Loucy (cell line): ENCODE results near the gene ANKRD13B.

Experiments used
- H2AFZ ChIP-seq: fragments of 200-600 bp; sonication (generic); 2 replicates; pipeline ENCODE4 v1.6.0; 2016; ENCODE audit warnings: antibody characterized with exemption, mild to moderate bottlenecking, low read length, moderate library complexity
- H3F3A ChIP-seq: fragments of 200-600 bp; 2 replicates; pipeline ENCODE4 v1.6.0; 2016; ENCODE audit warnings: antibody characterized with exemption, low read depth, mild to moderate bottlenecking
- H3K27me3 ChIP-seq: fragments of 200-600 bp; sonication (generic); 2 replicates; pipeline ENCODE4 v1.6.1; 2014; ENCODE audit warnings: low read length, mild to moderate bottlenecking; ENCODE audit not compliant: insufficient read depth, poor library complexity, severe bottlenecking
- H3K36me3 ChIP-seq: fragments of 200-600 bp; sonication (generic); 2 replicates; pipeline ENCODE4 v1.6.1; 2016; ENCODE audit warnings: low read length; ENCODE audit not compliant: insufficient read depth
- H3K4me1 ChIP-seq: fragments of 200-600 bp; sonication (generic); 2 replicates; pipeline ENCODE4 v1.5.1; 2014; ENCODE audit warnings: low read length, mild to moderate bottlenecking; ENCODE audit not compliant: insufficient read depth, poor library complexity, severe bottlenecking
- H3K4me2 ChIP-seq: fragments of 200-600 bp; sonication (generic); 2 replicates; pipeline ENCODE4 v1.6.0; 2014; ENCODE audit warnings: antibody characterized with exemption, low read length, low read depth, mild to moderate bottlenecking; ENCODE audit not compliant: poor library complexity, severe bottlenecking
- H3K4me3 ChIP-seq: fragments of 200-600 bp; sonication (generic); 2 replicates; pipeline ENCODE4 v1.5.1; 2014; ENCODE audit warnings: low read length, mild to moderate bottlenecking, mixed read lengths; ENCODE audit not compliant: poor library complexity, severe bottlenecking
- H3K79me2 ChIP-seq: fragments of 200-600 bp; sonication (generic); 2 replicates; pipeline ENCODE4 v1.6.1; 2014; ENCODE audit warnings: low read length; ENCODE audit not compliant: insufficient read depth
- H3K9ac ChIP-seq: fragments of 200-600 bp; sonication (generic); 2 replicates; pipeline ENCODE4 v1.6.0; 2014; ENCODE audit warnings: mild to moderate bottlenecking, low read depth, low read length, moderate library complexity; ENCODE audit not compliant: poor library complexity, severe bottlenecking
- H3K9me2 ChIP-seq: fragments of 200-600 bp; sonication (generic); replicated peaks from 2 replicates; pipeline ENCODE4 v1.6.1; 2016; ENCODE audit warnings: low read depth, low read length, mixed read lengths
- H3K9me3 ChIP-seq: fragments of 200-600 bp; sonication (generic); 2 replicates; pipeline ENCODE4 v1.6.1; 2014; ENCODE audit warnings: mild to moderate bottlenecking, antibody characterized with exemption, low read length, low read depth; ENCODE audit not compliant: insufficient read depth
- H4K20me1 ChIP-seq: fragments of 200-600 bp; sonication (generic); 2 replicates; pipeline ENCODE4 v1.6.0; 2014; ENCODE audit warnings: antibody characterized with exemption, low read length, mild to moderate bottlenecking; ENCODE audit not compliant: insufficient read depth, poor library complexity, severe bottlenecking
- CTCF ChIP-seq: fragments of 200-600 bp; sonication (generic); conservative IDR thresholded peaks from 2 replicates; pipeline ENCODE4 v1.5.1; 2014; ENCODE audit warnings: mild to moderate bottlenecking, antibody characterized with exemption, low read length
- EZH2phosphoT487 ChIP-seq: fragments of 200-600 bp; IDR thresholded peaks from 2 replicates; pipeline ENCODE4 v1.6.1; 2018; ENCODE audit warnings: antibody characterized with exemption, mild to moderate bottlenecking, moderate library complexity, borderline replicate concordance

Gene ANKRD13B

GRCh38 chr17:29597361-29598172, 4.6 kb downstream of the ANKRD13B start:
- no peak overlapping the region for H3K9ac ChIP-seq
- no peaks in the 10 kb centered on the region for H3K36me3 ChIP-seq
- H3K4me2 ChIP-seq = no peak overlapping the region
- TF ChIP-seq CTCF = no peak
- no peak for TF ChIP-seq EZH2phosphoT487
- no peaks in the 10 kb centered on the region for H3K27me3 ChIP-seq
- no peaks in the 10 kb centered on the region for H3K9me3 ChIP-seq
- H3K4me1 ChIP-seq = peaks cover 7% of the 10 kb centered on the region
- H3K9me2 ChIP-seq = no peaks in the 10 kb centered on the region
- no peak overlapping the region for H2AFZ ChIP-seq
- H4K20me1 ChIP-seq = no peaks in the 10 kb centered on the region
- no peak overlapping the region for H3K4me3 ChIP-seq
- no peaks in the 10 kb centered on the region for H3F3A ChIP-seq
- H3K79me2 ChIP-seq = no peaks in the 10 kb centered on the region

- no peaks in the 10 kb centered on the region for H3K9me3 ChIP-seq
- no peak overlapping the region for H3K4me3 ChIP-seq
- H3K9me2 ChIP-seq = no peaks in the 10 kb centered on the region
- no peaks in the 10 kb centered on the region for H3K4me1 ChIP-seq
- H3F3A ChIP-seq = no peaks in the 10 kb centered on the region
- no peak overlapping the region for H3K9ac ChIP-seq
- no peaks in the 10 kb centered on the region for H3K36me3 ChIP-seq
- no peak for TF ChIP-seq EZH2phosphoT487
- H3K27me3 ChIP-seq = no peaks in the 10 kb centered on the region
- no peak overlapping the region for H2AFZ ChIP-seq
- no peaks in the 10 kb centered on the region for H3K79me2 ChIP-seq
- H4K20me1 ChIP-seq = no peaks in the 10 kb centered on the region
- no peak overlapping the region for H3K4me2 ChIP-seq
Measured at GRCh38 chr17:29603109-29603674, 10.3 kb downstream of the ANKRD13B start.

- Histone ChIP-seq H4K20me1 (no peaks in the 10 kb centered on the region), H3K9me3 (no peaks in the 10 kb centered on the region), H3K79me2 (no peaks in the 10 kb centered on the region), H3K36me3 (no peaks in the 10 kb centered on the region), H3F3A (no peaks in the 10 kb centered on the region), H3K9ac (no peak overlapping the region), H3K4me3 (no peak overlapping the region), H3K9me2 (no peaks in the 10 kb centered on the region), H3K4me2 (no peak overlapping the region), H3K4me1 (no peaks in the 10 kb centered on the region), H2AFZ (no peak overlapping the region), H3K27me3 (no peaks in the 10 kb centered on the region)
- no peak for TF ChIP-seq EZH2phosphoT487
- no peak for TF ChIP-seq CTCF
Measured at GRCh38 chr17:29607557-29608195, 14.7 kb downstream of the ANKRD13B start.
